K562 (cell line): ENCODE measurements around the gene FOXK2. TPM values are rescaled to one million over a fixed set of nuclear protein-coding genes. Genes with fewer than 3 reads are reported as not detected.
A peak's percentile ranks its signal among the peaks of the same experiment; 100 is the strongest.

Experiments
- CREB1 ChIP-seq, 2 experiments: sonication (generic) in 1 of 2; formaldehyde crosslinking in 1 of 2; IDR thresholded peaks; 2 replicates each; pipeline versions ENCODE4 v1.6.1 to v1.8.0; 2012 to 2022; ENCODE audit warnings: inconsistent platforms in 1 of 2, mild to moderate bottlenecking in 1 of 2, missing genetic modification reagents in 1 of 2, moderate library complexity in 1 of 2
- CXXC5 ChIP-seq: fragments of 250-450 bp; sonication (Bioruptor Pico); IDR thresholded peaks from 2 replicates; pipeline ENCODE4 v1.8.0; 2022; ENCODE audit warnings: inconsistent platforms, mild to moderate bottlenecking, moderate library complexity
- ELF4 ChIP-seq: fragments of 450-650 bp; formaldehyde crosslinking; IDR thresholded peaks from 2 replicates; pipeline ENCODE4 v1.4.0; 2022; ENCODE audit warnings: missing genetic modification characterization
- JUN ChIP-seq, 2 experiments: sonication (generic) in 1 of 2; formaldehyde crosslinking in 1 of 2; IDR thresholded peaks; 2 replicates each; pipeline versions ENCODE4 v1.6.1 to v1.8.0; 2012 to 2022; ENCODE audit warnings: borderline replicate concordance in 2 of 2, mild to moderate bottlenecking in 2 of 2, improper control_type of control experiment in 1 of 2, low read depth in 1 of 2, low read length in 1 of 2, missing genetic modification reagents in 1 of 2
- NR3C1 ChIP-seq: sonication (generic); formaldehyde crosslinking; IDR thresholded peaks from 2 replicates; pipeline ENCODE4 v1.8.1; 2022; ENCODE audit warnings: missing genetic modification reagents
- ZBTB40 ChIP-seq, 2 experiments: fragments of 450-650 bp in 1 of 2; sonication (generic) in 1 of 2; formaldehyde crosslinking in 1 of 2; IDR thresholded peaks; 2 replicates each; pipeline versions ENCODE4 v1.7.1 to v1.9.0; 2016 to 2022; ENCODE audit warnings: inconsistent platforms in 1 of 2, mild to moderate bottlenecking in 1 of 2, missing genetic modification reagents in 1 of 2
- ZNF12 ChIP-seq: sonication (generic); formaldehyde crosslinking; IDR thresholded peaks from 2 replicates; pipeline ENCODE4 v1.4.0; 2020; ENCODE audit warnings: mild to moderate bottlenecking, missing genetic modification reagents
- ZNF165 ChIP-seq: fragments of 250-450 bp; sonication (Bioruptor Pico); IDR thresholded peaks from 2 replicates; pipeline ENCODE4 v1.4.0; 2020; ENCODE audit warnings: borderline replicate concordance
- polyA plus RNA-seq, 8 experiments: library from polyadenylated mRNA; depleted of rRNA in 4 of 8; stranded (reverse) in 5 of 8; unstranded in 3 of 8; fragments of >200 nt; fragmentation: Nextera tagmentation in 2 of 8; fragmentation: Illumina TruSeq in 1 of 8; extraction: Ambion mirVana in 2 of 8; extraction: Trizol in 1 of 8; gene quantifications; 2 replicates each; pipeline versions ENCODE4 v1.2.1 to v1.2.3, GENCODE V29; 2011 to 2014; ENCODE audit warnings: inconsistent platforms in 1 of 8, missing spikeins in 1 of 8
- total RNA-seq, 7 experiments: library from RNA; depleted of rRNA in 6 of 7; stranded (reverse); fragments of >200 nt in 6 of 7; fragmentation: Illumina TruSeq in 2 of 7; extraction: Trizol in 2 of 7; gene quantifications; 2 replicates each; pipeline versions ENCODE4 v1.2.1 to v1.2.3, GENCODE V29; 2011 to 2021; ENCODE audit warnings: low replicate concordance in 1 of 7
- TF ChIP-seq, protein P1 (sequence below): fragments of 250-450 bp; sonication (Bioruptor Pico); IDR thresholded peaks from 2 replicates; pipeline ENCODE4 v1.4.0; 2020; ENCODE audit warnings: mild to moderate bottlenecking, moderate library complexity
- TF ChIP-seq, protein P2 (sequence below): sonication (generic); formaldehyde crosslinking; IDR thresholded peaks from 2 replicates; pipeline ENCODE4 v1.8.0; 2022; ENCODE audit warnings: mild to moderate bottlenecking, missing genetic modification reagents

Gene FOXK2
- total and polyA plus RNA-seq, 9 of the 15 experiments (the other 6 are each of a cell fraction or from before 2014, with no cell fraction given) = 3.0 to 86.0 (median 44.1) TPM

DNA sequence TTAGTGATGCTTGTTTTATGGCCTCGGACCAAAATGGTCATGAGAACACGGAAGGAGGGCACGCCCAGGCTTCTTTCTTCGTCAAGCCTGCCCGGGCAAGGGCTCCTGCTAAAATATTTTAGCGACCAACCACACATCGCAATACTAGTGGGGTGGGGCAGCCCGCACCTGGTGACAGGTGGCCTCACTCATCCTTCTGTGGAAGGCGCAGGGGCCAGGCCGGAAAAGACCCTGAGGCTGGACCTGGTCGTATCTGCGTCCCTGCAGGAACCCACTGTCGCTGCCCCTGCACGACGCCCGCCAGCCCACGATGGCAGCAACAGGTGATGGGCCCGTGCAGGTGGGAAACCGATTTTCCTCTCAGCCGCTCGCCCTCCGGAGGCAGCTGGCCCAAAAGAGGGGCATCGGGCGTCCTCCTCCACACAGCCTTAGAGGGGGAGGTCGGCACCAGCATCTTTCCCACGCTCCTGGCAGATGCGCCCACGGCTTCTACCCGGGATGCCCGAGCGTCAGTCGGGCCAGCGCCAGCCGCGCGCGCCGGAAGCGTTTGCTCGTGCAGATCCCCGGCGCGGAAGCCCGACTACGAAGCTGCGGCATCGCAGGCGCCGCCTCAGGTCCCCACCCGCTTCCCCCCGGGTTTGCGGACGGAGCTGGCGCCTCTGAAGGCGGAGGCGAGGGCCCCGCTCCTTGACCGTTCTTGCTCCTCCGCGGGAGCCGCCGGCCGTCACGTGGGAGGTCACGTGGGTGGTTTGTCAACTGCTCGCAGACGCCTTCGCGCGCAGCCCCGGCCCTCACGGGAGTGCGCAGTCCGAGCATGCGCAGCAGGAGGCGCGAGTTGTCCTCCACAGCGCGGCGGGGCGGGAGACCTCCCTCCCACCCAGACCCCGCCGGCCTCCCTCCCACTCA lies 22.8 kb upstream of the FOXK2 start (continued):
- 0 out of 2 replicates have a peak, but pooled peaks have one; percentile 30 for TF ChIP-seq ZBTB40 (IDR thresholded peaks at IDR 0.05)
- peak; percentile 16; the same call in 1 of the 2 replicates for TF ChIP-seq ZBTB40 (CRISPR knock-in tag; IDR thresholded peaks at IDR 0.05)
- TF ChIP-seq, protein P1, sequence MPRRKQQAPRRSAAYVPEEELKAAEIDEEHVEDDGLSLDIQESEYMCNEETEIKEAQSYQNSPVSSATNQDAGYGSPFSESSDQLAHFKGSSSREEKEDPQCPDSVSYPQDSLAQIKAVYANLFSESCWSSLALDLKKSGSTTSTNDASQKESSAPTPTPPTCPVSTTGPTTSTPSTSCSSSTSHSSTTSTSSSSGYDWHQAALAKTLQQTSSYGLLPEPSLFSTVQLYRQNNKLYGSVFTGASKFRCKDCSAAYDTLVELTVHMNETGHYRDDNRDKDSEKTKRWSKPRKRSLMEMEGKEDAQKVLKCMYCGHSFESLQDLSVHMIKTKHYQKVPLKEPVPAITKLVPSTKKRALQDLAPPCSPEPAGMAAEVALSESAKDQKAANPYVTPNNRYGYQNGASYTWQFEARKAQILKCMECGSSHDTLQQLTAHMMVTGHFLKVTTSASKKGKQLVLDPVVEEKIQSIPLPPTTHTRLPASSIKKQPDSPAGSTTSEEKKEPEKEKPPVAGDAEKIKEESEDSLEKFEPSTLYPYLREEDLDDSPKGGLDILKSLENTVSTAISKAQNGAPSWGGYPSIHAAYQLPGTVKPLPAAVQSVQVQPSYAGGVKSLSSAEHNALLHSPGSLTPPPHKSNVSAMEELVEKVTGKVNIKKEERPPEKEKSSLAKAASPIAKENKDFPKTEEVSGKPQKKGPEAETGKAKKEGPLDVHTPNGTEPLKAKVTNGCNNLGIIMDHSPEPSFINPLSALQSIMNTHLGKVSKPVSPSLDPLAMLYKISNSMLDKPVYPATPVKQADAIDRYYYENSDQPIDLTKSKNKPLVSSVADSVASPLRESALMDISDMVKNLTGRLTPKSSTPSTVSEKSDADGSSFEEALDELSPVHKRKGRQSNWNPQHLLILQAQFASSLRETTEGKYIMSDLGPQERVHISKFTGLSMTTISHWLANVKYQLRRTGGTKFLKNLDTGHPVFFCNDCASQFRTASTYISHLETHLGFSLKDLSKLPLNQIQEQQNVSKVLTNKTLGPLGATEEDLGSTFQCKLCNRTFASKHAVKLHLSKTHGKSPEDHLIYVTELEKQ = no peak
- TF ChIP-seq ELF4 = no peak
- peak; percentile 93; the same call in 1 of the 2 replicates for TF ChIP-seq NR3C1
- no peak for TF ChIP-seq ZNF165
- TF ChIP-seq, protein P2, sequence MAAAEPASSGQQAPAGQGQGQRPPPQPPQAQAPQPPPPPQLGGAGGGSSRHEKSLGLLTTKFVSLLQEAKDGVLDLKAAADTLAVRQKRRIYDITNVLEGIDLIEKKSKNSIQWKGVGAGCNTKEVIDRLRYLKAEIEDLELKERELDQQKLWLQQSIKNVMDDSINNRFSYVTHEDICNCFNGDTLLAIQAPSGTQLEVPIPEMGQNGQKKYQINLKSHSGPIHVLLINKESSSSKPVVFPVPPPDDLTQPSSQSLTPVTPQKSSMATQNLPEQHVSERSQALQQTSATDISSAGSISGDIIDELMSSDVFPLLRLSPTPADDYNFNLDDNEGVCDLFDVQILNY = peak; percentile 66; the same call in 1 of the 2 replicates
- TF ChIP-seq ZNF12 = no peak
- TF ChIP-seq CREB1 (IDR thresholded peaks at IDR 0.05) = 0 out of 2 replicates have a peak, but pooled peaks have one; percentile 13
- TF ChIP-seq CREB1 (CRISPR knock-in tag; IDR thresholded peaks at IDR 0.05) = peak; percentile 83
- peak; percentile 98 for TF ChIP-seq CXXC5 (CRISPR knock-in tag)
- TF ChIP-seq JUN (IDR thresholded peaks at IDR 0.05; ENCODE audit: borderline replicate concordance, low read depth, low read length) = peak; percentile 39; the same call in 1 of the 2 replicates
- TF ChIP-seq JUN (CRISPR knock-in tag; IDR thresholded peaks at IDR 0.05; ENCODE audit: borderline replicate concordance) = peak; percentile 69
